ENCODE results near the gene PPP1R3C. TPM values are rescaled to one million over a fixed set of nuclear protein-coding genes. Genes with fewer than 3 reads are reported as not detected.

Gene PPP1R3C
- total RNA-seq, 1 experiment from 2014 or later = 7.9 TPM

DNA sequence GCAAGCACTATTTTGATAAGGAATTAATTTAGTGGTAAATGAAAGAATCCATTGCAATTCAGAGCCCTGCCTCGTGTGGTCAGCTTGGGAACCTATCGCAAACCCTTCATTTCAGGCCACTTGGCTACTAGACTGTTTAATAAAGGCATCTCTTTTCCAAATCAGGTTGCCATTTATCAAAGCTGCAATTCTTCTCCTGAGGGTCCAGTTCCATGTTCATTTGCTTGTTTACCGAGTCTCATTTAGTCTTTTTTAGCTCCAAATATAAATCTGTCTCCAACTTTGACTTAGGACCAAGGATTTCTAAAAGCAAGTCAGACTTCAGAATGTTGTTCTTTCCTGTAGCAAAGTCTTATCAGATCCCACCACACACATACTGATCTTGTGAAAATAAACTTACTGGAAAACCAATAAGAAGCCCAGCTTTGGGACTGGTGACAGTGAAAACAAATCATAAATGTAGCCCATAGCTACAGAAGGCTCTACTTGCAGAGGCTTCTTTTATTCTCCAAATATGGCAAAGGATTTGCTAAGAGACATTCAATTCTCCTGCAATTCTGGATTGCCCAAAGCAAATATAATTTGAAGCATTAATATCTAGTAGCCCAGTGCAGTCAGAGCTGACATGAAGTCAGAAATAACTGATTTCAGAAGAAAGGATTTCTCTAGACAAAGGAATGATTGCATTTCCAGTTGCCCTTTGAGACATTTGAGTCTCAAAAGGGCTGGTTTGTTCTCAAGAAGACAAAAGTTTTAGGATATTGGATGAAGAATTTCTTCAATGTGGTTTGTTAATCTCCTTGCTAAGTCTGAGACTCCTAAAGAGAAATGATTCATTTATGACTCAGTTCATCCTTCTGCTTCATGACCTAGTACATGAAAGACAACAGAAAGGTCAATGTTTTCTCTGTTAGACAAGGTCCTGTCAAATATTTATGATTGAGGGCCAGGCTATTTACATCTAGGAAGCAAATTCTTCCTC is 28.0 kb downstream of the PPP1R3C start:
- in situ Hi-C loops (cut with HindIII; ENCODE audit: low sequenced_read_pairs) = no loop called here

DNA sequence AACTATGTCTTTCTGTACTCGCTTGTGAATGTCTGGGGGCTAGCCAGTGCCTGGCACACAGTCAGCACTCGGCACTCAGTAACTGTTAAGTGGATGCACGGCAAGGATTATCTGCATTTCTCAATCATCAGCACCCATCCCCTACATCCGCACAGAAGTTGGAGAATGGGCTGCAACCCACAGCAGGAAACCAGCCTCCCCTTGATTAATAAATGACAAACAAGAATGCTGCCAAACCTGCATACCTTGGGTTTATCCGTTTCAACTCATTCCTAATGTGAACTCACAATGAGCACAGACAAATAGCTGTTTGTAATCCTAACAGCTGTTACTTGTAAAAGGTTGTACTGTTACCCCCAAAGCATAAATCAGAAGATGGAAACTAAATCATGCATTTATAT is 28.9 kb downstream of the PPP1R3C start:
- no peak for DNase-seq (ENCODE audit: low spot score)
- in situ Hi-C loops (cut with HindIII; ENCODE audit: low sequenced_read_pairs) = no loop called here

More for the DNA sequence above, 28.0 kb downstream of the PPP1R3C start:
- no peak for DNase-seq (ENCODE audit: low spot score)

DNA sequence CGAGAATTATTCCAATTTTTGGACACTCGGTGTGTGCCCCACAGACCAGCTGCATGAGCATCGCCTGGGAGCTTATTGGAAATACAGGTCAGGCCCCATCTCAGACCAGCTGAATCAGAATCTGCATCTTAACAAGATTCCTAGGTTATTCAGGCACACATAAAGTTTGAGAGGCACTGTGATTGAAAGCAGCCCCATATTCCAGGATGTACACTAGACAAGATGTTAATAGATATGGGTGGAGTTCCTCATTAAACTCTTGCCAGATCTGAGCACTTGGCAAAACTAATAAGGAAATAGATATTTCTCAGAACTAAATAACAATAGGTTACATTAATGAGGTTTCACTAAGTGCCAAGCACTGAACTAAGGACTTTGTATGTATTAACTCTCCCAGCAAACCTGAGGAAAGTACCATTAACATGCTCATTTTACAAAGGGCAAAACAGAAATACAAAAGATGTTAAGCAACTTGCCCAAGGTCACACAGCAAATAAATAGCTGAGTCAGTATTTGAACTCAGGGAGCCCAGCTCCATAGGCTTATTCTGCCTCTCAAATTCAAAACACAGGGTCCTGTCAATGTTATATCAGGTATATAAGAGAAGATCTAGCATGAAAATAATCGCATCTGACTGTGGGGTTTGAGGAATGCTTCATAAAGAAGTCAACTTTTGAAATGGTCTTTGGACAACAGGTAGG is 29.9 kb downstream of the PPP1R3C start:
- in situ Hi-C loops (cut with HindIII; ENCODE audit: low sequenced_read_pairs) = no loop called here
- no peak for DNase-seq (ENCODE audit: low spot score)

DNA sequence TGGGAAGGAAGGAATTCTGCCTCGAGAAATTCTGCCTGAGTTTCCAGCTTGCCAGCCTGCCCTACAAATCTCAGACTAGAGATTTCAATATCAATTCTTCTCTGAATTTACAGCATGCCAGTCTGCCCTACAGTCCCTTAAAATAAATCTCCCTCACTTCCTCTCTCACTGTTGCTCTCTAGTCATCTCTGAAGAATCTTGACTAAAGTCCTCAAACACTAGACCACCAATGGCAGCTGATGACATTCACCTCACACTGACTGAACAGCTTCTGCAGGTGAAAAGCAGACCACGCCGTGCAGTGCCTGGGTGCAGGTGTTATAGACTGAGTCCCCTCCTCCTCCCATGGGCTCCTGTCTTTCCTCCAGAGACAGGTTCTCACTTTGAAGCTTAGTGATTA is 30.4 kb downstream of the PPP1R3C start:
- no peak for DNase-seq (ENCODE audit: low spot score)
- in situ Hi-C loops (cut with HindIII; ENCODE audit: low sequenced_read_pairs) = no loop called here

DNA sequence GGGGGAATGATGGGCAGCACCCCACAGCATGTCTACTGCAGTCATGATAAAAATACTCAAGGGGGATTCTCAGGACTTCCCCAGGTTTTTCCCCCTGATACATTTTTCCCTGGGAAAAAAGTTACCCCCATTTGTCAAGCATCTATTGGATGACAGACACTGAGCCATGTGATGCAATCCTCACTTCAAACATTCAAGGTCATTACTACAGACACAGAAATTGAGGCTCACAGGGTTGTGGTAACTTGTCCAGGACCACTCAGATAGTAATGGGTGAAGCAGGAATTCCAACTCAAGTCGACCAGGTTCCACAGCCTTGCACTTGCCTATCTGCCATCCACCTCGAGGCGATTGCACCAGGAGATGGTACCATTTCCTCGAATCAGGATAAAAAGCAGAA is 31.7 kb downstream of the PPP1R3C start:
- no peak for DNase-seq (ENCODE audit: low spot score)
- in situ Hi-C loops (cut with HindIII; ENCODE audit: low sequenced_read_pairs) = no loop called here

DNA sequence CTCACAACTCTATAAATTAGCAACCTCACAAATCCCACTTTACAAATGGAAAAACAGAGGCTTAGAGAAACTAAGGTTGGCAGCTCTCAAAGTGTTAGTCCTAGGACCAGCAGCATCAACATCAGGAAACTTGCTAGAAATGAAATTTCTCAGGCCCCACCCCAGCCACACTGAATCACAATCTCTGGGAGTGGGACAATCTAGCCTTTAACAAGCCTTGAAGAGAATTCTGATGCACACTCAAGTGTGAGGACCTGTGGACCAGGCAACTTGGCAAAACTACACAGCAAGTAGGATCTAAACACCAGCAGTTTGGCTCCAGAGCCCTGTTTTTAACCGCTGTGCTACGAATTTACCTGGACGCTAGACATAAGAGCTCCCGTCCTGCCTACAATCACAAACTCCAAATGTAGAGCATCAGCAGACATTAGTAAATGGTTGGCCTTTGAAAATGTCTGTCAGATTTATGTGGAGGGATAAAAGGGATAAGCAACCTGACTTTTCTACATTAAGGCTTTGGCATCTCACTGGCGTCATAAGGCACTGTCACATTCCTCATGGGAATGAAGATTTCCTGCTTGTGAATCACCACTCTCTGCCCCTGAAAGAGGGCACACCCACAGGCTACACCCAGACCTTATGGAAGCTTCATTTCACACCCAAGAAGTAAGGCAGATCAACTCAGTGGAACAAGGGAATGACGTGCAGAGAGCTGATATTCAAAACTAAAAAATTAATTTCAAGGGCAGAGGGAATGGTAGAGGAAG is 34.5 kb downstream of the PPP1R3C start:
- DNase-seq (ENCODE audit: low spot score) = no peak
- in situ Hi-C loops (cut with HindIII; ENCODE audit: low sequenced_read_pairs) = no loop called here

DNA sequence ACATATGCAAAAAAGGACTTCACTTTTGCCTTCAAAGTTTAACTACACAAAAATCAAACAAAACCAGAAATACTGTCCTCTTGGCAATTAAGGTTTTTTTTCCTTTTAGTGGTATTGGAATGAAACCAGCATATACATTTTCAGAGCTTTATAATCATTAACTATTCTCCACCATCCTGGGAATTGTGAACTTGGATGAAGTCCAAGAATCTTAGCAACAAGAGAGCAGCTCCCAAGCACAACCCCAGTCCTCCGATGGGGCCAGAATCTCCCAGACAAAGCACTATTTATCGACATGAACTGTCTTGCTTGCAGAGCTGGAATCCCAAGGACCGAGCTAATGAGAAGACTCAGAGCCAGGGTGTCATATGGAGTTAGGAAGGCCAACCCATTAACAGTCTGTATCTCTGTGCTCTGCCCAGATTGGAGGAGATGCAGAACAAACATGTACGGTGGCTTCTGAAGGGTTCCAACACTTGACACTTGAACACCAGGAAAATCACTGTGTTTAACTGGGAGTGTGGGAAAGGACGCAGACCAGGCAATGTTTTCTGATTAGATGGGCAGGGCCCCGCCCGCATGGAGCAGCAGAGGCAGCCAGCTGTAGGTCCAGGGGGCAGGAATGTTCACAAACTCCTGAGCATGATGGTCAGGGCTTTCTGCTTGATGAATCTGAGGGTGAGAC is 35.5 kb downstream of the PPP1R3C start:
- in situ Hi-C loops (cut with HindIII; ENCODE audit: low sequenced_read_pairs) = no loop called here
- DNase-seq (ENCODE audit: low spot score) = no peak

DNA sequence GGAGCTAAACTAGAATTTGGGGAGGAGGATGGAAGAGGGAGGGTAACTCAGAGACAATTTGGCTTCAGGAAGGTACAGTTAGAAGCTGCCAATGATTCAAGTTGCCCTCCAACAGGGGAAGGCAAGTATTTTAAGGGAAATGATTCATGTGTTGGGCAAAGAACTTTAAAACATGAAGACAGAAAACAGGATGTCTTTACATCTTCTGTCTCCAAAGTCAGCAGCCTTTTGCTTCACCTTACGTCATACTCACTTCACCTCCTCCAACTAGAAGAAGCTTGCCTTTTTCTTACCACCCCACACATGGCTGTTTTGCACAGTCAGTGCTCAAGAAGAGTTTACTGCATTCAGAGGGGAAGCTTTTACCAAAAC is 36.1 kb downstream of the PPP1R3C start:
- no peak for DNase-seq (ENCODE audit: low spot score)
- in situ Hi-C loops (cut with HindIII; ENCODE audit: low sequenced_read_pairs) = no loop called here

DNA sequence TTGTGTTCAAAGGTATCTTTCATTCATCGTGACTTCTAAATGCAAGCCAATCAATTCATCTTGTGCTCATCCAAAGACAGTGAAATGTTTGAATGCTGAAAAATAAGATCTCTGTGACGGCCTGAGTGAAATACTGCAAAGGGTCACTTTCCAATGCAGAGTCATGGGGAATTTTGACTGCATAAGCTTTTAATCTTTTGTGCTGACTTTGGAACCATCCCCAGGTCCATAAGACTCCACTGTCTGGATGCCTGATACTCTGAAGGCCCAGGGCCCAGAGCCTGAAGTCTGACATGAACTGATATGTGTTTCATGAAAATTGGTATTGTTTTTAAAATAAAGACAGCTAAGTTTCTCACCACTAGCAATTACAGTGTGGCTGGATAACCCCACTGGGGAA is 39.0 kb downstream of the PPP1R3C start:
- in situ Hi-C loops (cut with HindIII; ENCODE audit: low sequenced_read_pairs) = no loop called here
- no peak for DNase-seq (ENCODE audit: low spot score)

DNA sequence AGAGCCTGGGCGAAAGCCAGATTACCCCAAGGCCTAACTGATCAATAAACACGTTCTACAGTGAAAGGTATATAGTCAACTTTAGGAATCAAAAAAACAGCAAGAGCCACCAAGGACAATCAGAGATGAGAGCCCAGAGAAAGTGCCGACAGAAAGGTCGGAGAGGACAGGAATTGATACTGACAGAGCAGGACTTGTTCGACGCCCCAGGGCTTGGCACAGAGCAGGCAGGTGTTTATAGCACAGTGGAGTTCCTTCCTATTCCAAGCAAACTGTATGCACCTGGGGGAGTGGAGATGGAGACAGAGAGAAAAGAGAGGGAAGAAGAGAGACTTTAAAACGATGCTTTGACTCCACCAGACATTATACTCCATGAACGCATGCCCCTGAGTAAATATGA is 39.5 kb downstream of the PPP1R3C start:
- in situ Hi-C loops (cut with HindIII; ENCODE audit: low sequenced_read_pairs) = no loop called here
- DNase-seq (ENCODE audit: low spot score) = no peak

DNA sequence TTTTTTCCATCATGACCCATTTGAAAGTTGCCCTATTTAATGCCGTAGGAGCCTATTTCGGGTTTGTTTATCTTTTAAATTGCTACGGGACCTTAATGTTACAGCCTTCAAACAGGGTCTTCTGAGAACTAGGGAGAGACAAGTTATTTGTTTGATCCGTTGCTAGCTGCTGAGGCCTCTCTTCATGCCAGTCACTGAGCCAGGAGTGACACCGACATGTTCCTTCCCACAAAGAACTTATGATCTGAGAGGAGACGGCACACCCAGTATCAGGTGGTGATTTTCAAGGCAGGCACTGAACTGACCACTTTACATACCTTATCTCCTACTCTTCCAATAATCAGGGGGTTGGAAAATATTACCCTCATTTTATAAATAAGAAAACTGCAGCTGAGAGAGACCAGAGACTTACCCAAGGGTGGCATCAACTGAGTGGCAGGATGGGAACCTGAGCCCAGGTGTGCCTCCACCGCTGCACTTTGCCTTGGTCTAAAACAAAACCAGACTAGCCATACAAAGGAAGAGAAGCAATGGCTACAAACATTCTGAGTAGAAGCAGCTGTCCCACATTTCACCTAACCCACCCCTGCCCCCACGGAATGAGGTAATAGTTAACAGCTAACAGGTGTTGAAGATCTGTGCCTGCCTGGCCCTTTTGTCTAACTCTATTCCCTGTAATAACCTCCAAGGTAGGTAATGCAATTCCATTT is 40.5 kb downstream of the PPP1R3C start:
- in situ Hi-C loops (cut with HindIII; ENCODE audit: low sequenced_read_pairs) = no loop called here
- DNase-seq (ENCODE audit: low spot score) = no peak

DNA sequence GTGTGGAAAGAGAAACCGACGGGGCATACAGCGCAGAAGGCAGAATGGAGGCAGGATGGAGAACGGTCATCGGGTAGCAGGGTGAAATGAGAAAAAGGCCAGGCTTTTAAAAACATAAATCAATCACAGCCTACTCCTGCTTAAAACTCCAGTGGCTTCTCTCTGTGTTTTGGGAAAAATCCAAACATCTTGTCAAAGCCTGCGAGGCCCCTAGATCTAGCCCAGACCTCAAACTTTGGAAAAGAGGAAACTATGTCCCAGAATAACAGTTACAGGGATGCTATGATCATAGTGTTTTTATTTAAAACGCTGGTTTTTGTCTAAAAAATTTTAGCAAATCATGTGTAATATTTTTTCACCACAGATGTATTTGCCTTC is 41.1 kb downstream of the PPP1R3C start:
- DNase-seq (ENCODE audit: low spot score) = no peak
- in situ Hi-C loops (cut with HindIII; ENCODE audit: low sequenced_read_pairs) = no loop called here

DNA sequence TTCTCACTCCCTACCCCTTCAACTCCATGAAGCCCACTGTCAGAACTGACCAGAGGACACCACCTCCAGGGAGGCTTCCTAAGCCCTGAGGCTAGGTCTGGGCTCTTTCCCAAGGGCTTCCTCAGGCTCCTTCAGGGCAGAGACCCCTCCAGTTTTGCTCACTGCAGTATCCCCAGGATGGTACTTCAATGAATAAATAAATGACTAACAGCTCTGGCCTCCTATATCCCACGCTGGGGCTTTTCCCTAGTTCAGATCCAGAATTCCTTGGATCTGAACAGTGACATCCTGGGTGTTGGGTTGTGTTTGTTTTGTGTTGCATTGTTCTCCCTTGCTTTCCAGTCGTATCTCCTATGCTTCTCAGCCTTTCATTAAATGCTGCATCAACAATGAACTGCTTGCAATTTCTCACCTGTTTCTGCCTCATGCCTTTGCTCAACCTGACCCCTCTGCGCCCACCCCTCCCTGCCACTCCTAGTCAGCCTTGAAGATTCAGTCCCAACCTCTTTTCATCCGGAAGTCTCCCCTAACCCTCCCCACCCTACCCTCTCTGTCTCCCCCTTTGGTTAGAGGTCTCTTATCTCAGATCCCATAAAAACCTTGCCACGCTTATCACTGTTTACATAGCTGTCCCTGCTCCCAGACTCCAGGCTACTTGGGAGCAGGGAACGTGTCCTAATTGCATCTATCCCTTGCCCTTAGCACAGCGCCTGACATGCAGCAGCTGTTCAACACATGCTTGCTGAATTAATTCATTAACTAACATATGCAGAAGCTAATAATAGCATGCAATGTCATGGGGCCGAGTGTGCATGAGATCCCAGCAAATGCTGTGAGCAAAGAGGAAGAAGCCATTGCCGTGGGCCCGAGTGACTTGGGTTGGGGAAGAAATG is 41.7 kb downstream of the PPP1R3C start:
- in situ Hi-C loops (cut with HindIII; ENCODE audit: low sequenced_read_pairs) = no loop called here
- no peak for DNase-seq (ENCODE audit: low spot score)

DNA sequence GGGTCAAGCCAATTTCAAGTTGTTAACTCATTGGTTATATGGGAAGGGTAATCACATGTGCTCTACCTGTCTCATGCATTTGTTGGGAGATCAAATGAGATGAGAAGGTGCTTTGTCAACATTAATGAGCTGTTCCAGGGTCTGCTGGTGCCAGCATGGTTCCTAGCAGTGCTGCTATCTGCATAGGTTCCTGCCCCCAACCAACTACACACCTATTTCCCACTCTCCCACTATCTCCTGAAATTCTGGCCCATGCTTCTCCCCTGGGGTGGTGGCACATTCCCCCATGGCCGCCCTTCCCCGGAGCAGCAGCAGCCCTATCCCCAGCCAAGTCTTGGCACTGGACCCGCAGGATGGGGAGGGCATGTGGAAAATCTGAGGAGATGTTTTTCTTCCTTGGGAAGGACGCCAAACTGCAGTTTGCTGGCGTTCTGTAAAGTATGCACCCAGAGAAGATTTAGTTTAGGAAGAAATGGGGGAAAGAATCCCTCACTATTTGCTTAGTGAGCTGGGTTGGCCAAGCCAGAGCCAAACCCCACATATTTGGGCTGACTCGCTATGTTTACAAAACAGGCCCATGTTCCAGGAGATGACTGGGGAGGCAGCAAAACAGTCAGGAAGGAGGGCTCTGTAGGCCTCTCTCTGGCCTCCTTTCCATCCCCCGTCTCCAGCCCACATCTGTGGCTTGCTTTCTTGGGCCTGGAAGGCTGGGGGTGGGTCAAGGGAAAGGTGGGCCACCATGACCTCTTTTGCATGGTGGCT is 42.5 kb downstream of the PPP1R3C start:
- DNase-seq (ENCODE audit: low spot score) = no peak
- in situ Hi-C loops (cut with HindIII; ENCODE audit: low sequenced_read_pairs) = no loop called here

DNA sequence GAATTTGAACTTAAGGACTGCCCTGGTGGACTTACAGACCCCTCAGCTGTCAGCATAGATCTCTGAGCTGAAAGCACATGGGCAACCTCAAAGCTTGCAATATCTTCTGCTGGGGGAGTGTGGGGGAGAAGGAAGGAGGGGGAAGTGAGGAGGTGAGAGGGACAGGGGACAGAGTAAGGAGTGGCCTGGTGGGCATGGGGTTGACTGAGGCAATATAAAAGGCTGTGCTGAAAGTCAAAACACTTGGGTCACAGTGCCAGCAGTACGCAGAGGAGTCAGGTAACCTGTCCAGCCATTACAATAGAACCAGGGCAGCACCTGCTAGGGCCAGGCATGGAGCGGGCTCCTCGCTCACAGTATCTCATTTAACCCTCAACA is 43.2 kb downstream of the PPP1R3C start:
- no peak for DNase-seq (ENCODE audit: low spot score)
- in situ Hi-C loops (cut with HindIII; ENCODE audit: low sequenced_read_pairs) = no loop called here

DNA sequence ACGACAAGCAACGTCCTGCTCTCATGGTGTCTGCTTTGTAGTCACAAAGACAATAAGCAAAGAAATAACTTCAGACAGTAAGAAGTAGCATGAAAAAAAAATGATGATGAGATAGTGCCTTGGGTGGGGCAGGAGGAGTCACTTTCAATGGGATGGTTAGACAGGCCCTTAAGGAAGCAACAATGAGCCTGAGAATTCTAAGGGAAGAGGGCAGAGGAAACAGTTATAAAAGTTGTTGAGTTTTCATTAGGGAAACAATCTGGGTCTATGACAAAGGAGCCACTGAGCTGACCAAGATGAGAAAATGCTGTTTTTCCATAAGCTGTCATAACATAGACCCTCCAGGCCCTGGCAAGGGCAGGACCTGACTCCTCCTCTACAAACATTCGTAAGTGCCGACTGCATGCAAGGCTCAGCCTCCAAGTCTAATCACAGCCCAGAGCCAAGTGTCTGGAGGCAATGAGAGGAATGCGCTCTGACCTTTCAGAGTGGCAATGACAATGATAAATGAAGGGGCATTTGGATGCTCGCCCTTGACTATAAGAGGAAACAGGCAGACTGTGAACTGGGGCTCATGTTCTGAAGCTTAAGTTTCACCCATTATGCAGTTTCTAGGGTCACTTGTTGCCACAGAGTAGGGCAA is 43.7 kb downstream of the PPP1R3C start:
- DNase-seq (ENCODE audit: low spot score) = no peak
- in situ Hi-C loops (cut with HindIII; ENCODE audit: low sequenced_read_pairs) = no loop called here

Data from G401 (cell line).